OCI-LY3 (cell line): ENCODE data around the gene HECW1.

ENCODE experiments used
- H2AFZ ChIP-seq: fragments of 200-600, 300-600 bp; shearing (Covaris generic); 2 replicates; pipeline ENCODE4 v1.6.0; 2014; ENCODE audit warnings: antibody characterized with exemption, low read depth, low read length
- H3K27ac ChIP-seq: fragments of 200-600, 300-600 bp; sonication (generic); 2 replicates; pipeline ENCODE4 v1.5.1; 2014; ENCODE audit warnings: mild to moderate bottlenecking, low read length, moderate library complexity, mixed read lengths
- H3K27me3 ChIP-seq: fragments of 200-600, 300-600 bp; sonication (generic); 2 replicates; pipeline ENCODE4 v1.6.1; 2014; ENCODE audit warnings: low read depth, low read length, mixed read lengths
- H3K36me3 ChIP-seq: fragments of 200-600, 300-600 bp; sonication (generic); replicated peaks from 2 replicates; pipeline ENCODE3; 2014; ENCODE audit warnings: low read depth, low read length, mixed read lengths
- H3K4me1 ChIP-seq: fragments of 300-600, 200-600 bp; sonication (generic); 2 replicates; pipeline ENCODE4 v1.6.1; 2014; ENCODE audit warnings: low read length, mixed read lengths
- H3K4me2 ChIP-seq: fragments of 200-600, 300-600 bp; sonication (generic); 2 replicates; pipeline ENCODE4 v1.6.1; 2014; ENCODE audit warnings: low read length, mixed read lengths
- H3K4me3 ChIP-seq: fragments of 300-600, 200-600 bp; sonication (generic); 2 replicates; pipeline ENCODE4 v1.5.1; 2014; ENCODE audit warnings: antibody characterized with exemption, mild to moderate bottlenecking, low read length, moderate library complexity
- H3K79me2 ChIP-seq: fragments of 300-600, 200-600 bp; shearing (Covaris generic); 2 replicates; pipeline ENCODE4 v1.6.1; 2014; ENCODE audit warnings: mild to moderate bottlenecking, low read length, mixed read lengths
- H3K9ac ChIP-seq: fragments of 300-600, 200-600 bp; shearing (Covaris generic); 2 replicates; pipeline ENCODE4 v1.6.0; 2014; ENCODE audit warnings: mild to moderate bottlenecking, low read length, moderate library complexity
- H3K9me3 ChIP-seq: fragments of 200-600, 300-600 bp; shearing (Covaris generic); 2 replicates; pipeline ENCODE4 v1.6.1; 2014; ENCODE audit warnings: low read length, mixed read lengths; ENCODE audit not compliant: insufficient read depth
- H4K20me1 ChIP-seq: fragments of 200-600, 300-600 bp; sonication (generic); 2 replicates; pipeline ENCODE4 v1.6.1; 2016; ENCODE audit warnings: low read length, mixed read lengths; ENCODE audit not compliant: insufficient read depth
- EZH2phosphoT487 ChIP-seq: fragments of 200-600 bp; shearing (Covaris generic); IDR thresholded peaks from 2 replicates; pipeline ENCODE4 v1.6.1; 2018; ENCODE audit warnings: antibody characterized with exemption, mixed run types, low read depth
- TF ChIP-seq, protein P1 (sequence below): fragments of 200-600, 300-600 bp; sonication (generic); IDR thresholded peaks from 2 replicates; pipeline ENCODE4 v1.5.1; 2014; ENCODE audit warnings: antibody characterized with exemption, low read length, low read depth

The HECW1 gene

DNA sequence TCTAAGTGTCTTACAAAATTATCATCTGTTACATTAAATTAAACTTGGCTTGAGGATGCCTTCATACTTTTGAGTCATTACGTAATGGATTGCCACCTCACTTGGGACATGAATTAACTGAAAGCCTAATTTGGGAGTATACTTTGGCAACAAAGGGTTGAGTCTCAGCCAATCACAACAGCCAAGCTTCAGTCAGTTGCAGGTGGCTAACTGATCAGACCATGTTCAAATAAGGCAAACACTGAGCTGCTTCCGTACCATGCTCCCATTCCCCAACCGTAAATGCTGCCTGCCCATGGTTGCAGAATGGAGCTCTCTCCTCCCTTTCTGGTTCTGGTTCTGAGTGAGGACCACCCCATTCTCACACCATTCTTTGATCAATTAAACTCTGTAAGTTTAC, 377.6 kb downstream of the HECW1 start:
- no peak overlapping the region for H2AFZ ChIP-seq
- no peak overlapping the region for H3K9ac ChIP-seq
- no peak overlapping the region for H3K4me2 ChIP-seq
- TF ChIP-seq EZH2phosphoT487: no peak
- TF ChIP-seq, protein P1, sequence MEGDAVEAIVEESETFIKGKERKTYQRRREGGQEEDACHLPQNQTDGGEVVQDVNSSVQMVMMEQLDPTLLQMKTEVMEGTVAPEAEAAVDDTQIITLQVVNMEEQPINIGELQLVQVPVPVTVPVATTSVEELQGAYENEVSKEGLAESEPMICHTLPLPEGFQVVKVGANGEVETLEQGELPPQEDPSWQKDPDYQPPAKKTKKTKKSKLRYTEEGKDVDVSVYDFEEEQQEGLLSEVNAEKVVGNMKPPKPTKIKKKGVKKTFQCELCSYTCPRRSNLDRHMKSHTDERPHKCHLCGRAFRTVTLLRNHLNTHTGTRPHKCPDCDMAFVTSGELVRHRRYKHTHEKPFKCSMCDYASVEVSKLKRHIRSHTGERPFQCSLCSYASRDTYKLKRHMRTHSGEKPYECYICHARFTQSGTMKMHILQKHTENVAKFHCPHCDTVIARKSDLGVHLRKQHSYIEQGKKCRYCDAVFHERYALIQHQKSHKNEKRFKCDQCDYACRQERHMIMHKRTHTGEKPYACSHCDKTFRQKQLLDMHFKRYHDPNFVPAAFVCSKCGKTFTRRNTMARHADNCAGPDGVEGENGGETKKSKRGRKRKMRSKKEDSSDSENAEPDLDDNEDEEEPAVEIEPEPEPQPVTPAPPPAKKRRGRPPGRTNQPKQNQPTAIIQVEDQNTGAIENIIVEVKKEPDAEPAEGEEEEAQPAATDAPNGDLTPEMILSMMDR: no peak
- no peak overlapping the region for H3K4me3 ChIP-seq
- H3K27ac ChIP-seq: no peak overlapping the region
- peaks cover 9% of the 10 kb centered on the region for H3K4me1 ChIP-seq
- H4K20me1 ChIP-seq: no peaks in the 10 kb centered on the region
- H3K36me3 ChIP-seq: no peaks in the 10 kb centered on the region
- no peaks in the 10 kb centered on the region for H3K27me3 ChIP-seq
- no peaks in the 10 kb centered on the region for H3K9me3 ChIP-seq
- no peaks in the 10 kb centered on the region for H3K79me2 ChIP-seq

DNA sequence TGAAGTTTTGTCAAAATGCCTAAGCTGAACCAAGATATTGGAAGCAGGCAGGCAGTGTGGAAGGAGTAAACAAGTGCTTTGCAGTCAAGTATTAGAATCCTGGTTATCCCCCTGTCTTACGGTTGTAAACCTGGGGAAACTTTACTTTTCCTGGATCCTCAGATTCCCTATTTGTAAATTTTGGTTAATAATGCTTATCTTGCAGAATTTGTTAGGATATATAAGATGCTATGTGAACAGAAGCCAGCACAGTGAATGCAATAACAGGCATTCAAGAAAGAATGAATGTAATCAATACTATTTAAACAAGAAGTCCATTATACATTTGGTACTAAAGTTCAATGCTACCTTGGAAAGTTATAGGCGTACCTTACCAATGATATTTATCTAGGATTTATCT, 378.7 kb downstream of the HECW1 start:
- Histone ChIP-seq H4K20me1 (no peaks in the 10 kb centered on the region), H3K27ac (no peak overlapping the region), H2AFZ (no peak overlapping the region), H3K4me1 (peaks cover 9% of the 10 kb centered on the region), H3K4me2 (no peak overlapping the region), H3K79me2 (no peaks in the 10 kb centered on the region), H3K9me3 (no peaks in the 10 kb centered on the region), H3K4me3 (no peak overlapping the region), H3K9ac (no peak overlapping the region), H3K27me3 (no peaks in the 10 kb centered on the region), H3K36me3 (no peaks in the 10 kb centered on the region)
- TF ChIP-seq, protein P1: no peak
- TF ChIP-seq EZH2phosphoT487: no peak

DNA sequence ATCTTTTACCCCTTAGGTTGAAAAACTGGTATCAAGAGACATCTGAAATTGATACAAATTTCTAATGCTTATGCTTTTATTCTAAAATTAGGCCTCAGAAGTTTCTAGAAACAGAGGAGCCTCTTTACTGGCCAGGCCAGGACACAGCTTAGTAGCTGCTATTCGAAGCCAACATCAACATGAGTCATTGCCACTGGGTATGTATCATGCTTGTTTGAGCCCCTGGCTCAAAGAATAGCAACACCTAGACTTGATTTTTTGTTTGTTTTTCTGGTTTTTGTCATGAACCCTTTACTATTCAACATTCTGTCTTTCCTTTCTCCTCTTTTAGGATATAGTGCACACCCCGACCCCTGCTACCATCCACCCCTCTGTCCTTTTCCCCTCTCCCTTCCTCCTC, 379.5 kb downstream of the HECW1 start:
- Histone ChIP-seq H3K4me2 (no peak overlapping the region), H4K20me1 (no peaks in the 10 kb centered on the region), H3K4me3 (no peak overlapping the region), H3K9ac (no peak overlapping the region), H3K9me3 (no peaks in the 10 kb centered on the region), H2AFZ (no peak overlapping the region), H3K27me3 (no peaks in the 10 kb centered on the region), H3K36me3 (no peaks in the 10 kb centered on the region), H3K79me2 (no peaks in the 10 kb centered on the region), H3K4me1 (peaks cover 9% of the 10 kb centered on the region), H3K27ac (no peak overlapping the region)
- TF ChIP-seq, protein P1: no peak
- no peak for TF ChIP-seq EZH2phosphoT487

DNA sequence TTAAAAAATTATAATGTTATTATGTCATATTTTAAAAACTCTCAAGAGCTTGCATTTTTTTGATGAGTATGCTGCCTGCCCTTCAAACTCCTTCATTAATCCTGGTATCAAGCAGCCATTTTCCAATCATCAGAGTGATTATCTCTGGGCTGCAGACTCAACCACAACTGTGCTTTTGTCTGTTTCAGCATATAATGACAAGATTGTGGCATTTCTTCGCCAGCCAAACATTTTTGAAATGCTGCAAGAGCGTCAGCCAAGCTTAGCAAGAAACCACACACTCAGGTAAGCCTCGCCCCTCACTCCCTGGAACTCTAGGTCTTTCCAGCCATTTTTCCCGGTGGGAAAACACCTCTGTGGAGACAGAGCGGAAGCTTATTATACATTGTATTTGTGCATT, 380.4 kb downstream of the HECW1 start:
- Histone ChIP-seq H3K4me1 (peaks cover 9% of the 10 kb centered on the region), H3K36me3 (no peaks in the 10 kb centered on the region), H3K27me3 (peaks cover 6% of the 10 kb centered on the region; the same call in 1 of the 2 replicates), H3K9ac (no peak overlapping the region), H3K27ac (no peak overlapping the region), H3K4me3 (no peak overlapping the region), H3K9me3 (no peaks in the 10 kb centered on the region), H3K4me2 (no peak overlapping the region), H2AFZ (no peak overlapping the region), H3K79me2 (no peaks in the 10 kb centered on the region), H4K20me1 (no peaks in the 10 kb centered on the region)
- no peak for TF ChIP-seq EZH2phosphoT487
- TF ChIP-seq, protein P1: no peak
